Endodermal cell (in vitro differentiated cells): ENCODE measurements around the gene ADAMTSL4. TPM values are rescaled to one million over a fixed set of nuclear protein-coding genes. Genes with fewer than 3 reads are reported as not detected.

ENCODE experiments used
- DNase-seq: peaks from one replicate; pipeline ENCODE4 v3.0.0-alpha.2; 2017
- H3K27ac ChIP-seq: 2 replicates; pipeline ENCODE4 v1.5.1; 2013; ENCODE audit warnings: mild to moderate bottlenecking, low read depth, low read length, moderate library complexity
- H3K27me3 ChIP-seq: 2 replicates; pipeline ENCODE4 v1.6.1; 2013; ENCODE audit warnings: mild to moderate bottlenecking, low read length, moderate library complexity; ENCODE audit not compliant: insufficient read depth, control insufficient read depth, poor library complexity, severe bottlenecking
- H3K36me3 ChIP-seq: 2 replicates; pipeline ENCODE4 v1.7.0; 2013; ENCODE audit warnings: mild to moderate bottlenecking, low read length, moderate library complexity; ENCODE audit not compliant: control insufficient read depth, insufficient read depth
- H3K4me1 ChIP-seq: one replicate; pipeline ENCODE4 v1.7.0; 2013; ENCODE audit warnings: low read length; ENCODE audit not compliant: control insufficient read depth, insufficient read depth
- H3K4me3 ChIP-seq: 2 replicates; pipeline ENCODE4 v1.5.1; 2013; ENCODE audit warnings: mild to moderate bottlenecking, low read length, moderate library complexity
- H3K9ac ChIP-seq: 2 replicates; pipeline ENCODE4 v1.6.1; 2013; ENCODE audit warnings: mild to moderate bottlenecking, low read length, moderate library complexity; ENCODE audit not compliant: poor library complexity, severe bottlenecking; ENCODE audit errors: extremely low read depth
- H3K9me3 ChIP-seq: 2 replicates; pipeline ENCODE4 v1.6.1; 2013; ENCODE audit warnings: mild to moderate bottlenecking, low read length, moderate library complexity; ENCODE audit not compliant: control insufficient read depth
- H3K27ac Mint-ChIP-seq: 2 replicates; pipeline ENCODE4 v1.8.0; 2020; ENCODE audit warnings: mixed read lengths
- H3K27me3 Mint-ChIP-seq: 2 replicates; pipeline ENCODE4 v1.8.0; 2021; ENCODE audit warnings: mild to moderate bottlenecking, mixed read lengths; ENCODE audit not compliant: insufficient read depth
- H3K36me3 Mint-ChIP-seq: 2 replicates; pipeline ENCODE4 v1.8.0; 2020; ENCODE audit warnings: low read depth, mixed read lengths
- H3K4me1 Mint-ChIP-seq: 2 replicates; pipeline ENCODE4 v1.8.0; 2020; ENCODE audit warnings: mixed read lengths
- H3K4me3 Mint-ChIP-seq: 2 replicates; pipeline ENCODE4 v1.8.0; 2020; ENCODE audit warnings: mild to moderate bottlenecking, moderate library complexity, mixed read lengths
- H3K9me3 Mint-ChIP-seq: 2 replicates; pipeline ENCODE4 v1.8.0; 2020; ENCODE audit warnings: mild to moderate bottlenecking, mixed read lengths
- CTCF ChIP-seq: fragments of 200-600 bp; sonication (generic); conservative IDR thresholded peaks from 2 replicates; pipeline ENCODE4 v1.5.0; 2021; ENCODE audit warnings: antibody characterized with exemption, mild to moderate bottlenecking
- WGBS, 2 experiments: methylation state at CpG; one replicate each; pipeline versions ENCODE4 v1.1.5 to v1.1.7; 2013; ENCODE audit warnings: missing lambda C conversion rate in 2 of 2, mixed read lengths in 1 of 2; ENCODE audit not compliant: insufficient coverage in 1 of 2, insufficient read length in 1 of 2; 5-methylcytosine and 5-hydroxymethylcytosine counted together
- total RNA-seq, 2 donors: library from RNA; stranded (reverse); fragmentation: NEBNext Ultra II Directional in 1 of 2; extraction: Animal tissue kit (Norgen Biotek cat#: 25700) in 1 of 2; gene quantifications; 2 replicates in 1 of 2; 3 replicates in 1 of 2; pipeline ENCODE4 v1.2.1, GENCODE V29; 2021

Gene ADAMTSL4
- total RNA-seq, 2 donors from 2014 or later, result 3.7 to 3.9 TPM

- no peak overlapping the region for H3K4me3 ChIP-seq
- peaks cover 29% of the 10 kb centered on the region for H3K4me1 Mint-ChIP-seq
- H3K9ac ChIP-seq, result no peak overlapping the region
- no peak overlapping the region for H3K27ac Mint-ChIP-seq
- no peaks in the 10 kb centered on the region for H3K9me3 ChIP-seq
- H3K36me3 Mint-ChIP-seq, result peaks cover 7% of the 10 kb centered on the region
- H3K9me3 Mint-ChIP-seq, result no peaks in the 10 kb centered on the region
- peaks cover 2% of the 10 kb centered on the region for H3K4me1 ChIP-seq
- no peaks in the 10 kb centered on the region for H3K27me3 ChIP-seq
- no peaks in the 10 kb centered on the region for H3K27me3 Mint-ChIP-seq
- no peak for DNase-seq
- no peak overlapping the region for H3K27ac ChIP-seq
- no peak for TF ChIP-seq CTCF
- WGBS, 2 experiments, result 78 to 88% methylated on average over 1 to 2 of the region's 2 CpGs
- H3K36me3 ChIP-seq, result peaks cover 4% of the 10 kb centered on the region
- H3K4me3 Mint-ChIP-seq, result no peak overlapping the region
Measured at GRCh38 chr1:150512846-150513245, 36.4 kb upstream of the ADAMTSL4 start.

GRCh38 chr1:150513351-150513791, 35.8 kb upstream of the ADAMTSL4 start:
- no peak overlapping the region for H3K9ac ChIP-seq
- 84 to 90% methylated on average over 5 to 7 of the region's 7 CpGs for WGBS, 2 experiments
- H3K4me3 Mint-ChIP-seq, result no peak overlapping the region
- no peaks in the 10 kb centered on the region for H3K27me3 Mint-ChIP-seq
- H3K36me3 Mint-ChIP-seq, result peaks cover 7% of the 10 kb centered on the region
- H3K4me1 ChIP-seq, result no peaks in the 10 kb centered on the region
- no peaks in the 10 kb centered on the region for H3K36me3 ChIP-seq
- no peak overlapping the region for H3K27ac Mint-ChIP-seq
- H3K9me3 ChIP-seq, result no peaks in the 10 kb centered on the region
- no peaks in the 10 kb centered on the region for H3K27me3 ChIP-seq
- no peak for DNase-seq
- H3K9me3 Mint-ChIP-seq, result no peaks in the 10 kb centered on the region
- peaks cover 24% of the 10 kb centered on the region for H3K4me1 Mint-ChIP-seq
- no peak for TF ChIP-seq CTCF
- no peak overlapping the region for H3K27ac ChIP-seq
- no peak overlapping the region for H3K4me3 ChIP-seq

GRCh38 chr1:150514260-150514659, 34.9 kb upstream of the ADAMTSL4 start:
- peak overlapping the region; percentile 86 for H3K4me3 Mint-ChIP-seq
- peaks cover 22% of the 10 kb centered on the region for H3K4me1 Mint-ChIP-seq
- no peaks in the 10 kb centered on the region for H3K36me3 ChIP-seq
- no peaks in the 10 kb centered on the region for H3K27me3 ChIP-seq
- no peaks in the 10 kb centered on the region for H3K9me3 Mint-ChIP-seq
- H3K27ac ChIP-seq, result no peak overlapping the region
- no peak overlapping the region for H3K27ac Mint-ChIP-seq
- peaks cover 7% of the 10 kb centered on the region for H3K36me3 Mint-ChIP-seq
- no peak for DNase-seq
- H3K27me3 Mint-ChIP-seq, result no peaks in the 10 kb centered on the region
- H3K9ac ChIP-seq, result no peak overlapping the region
- no peak overlapping the region for H3K4me3 ChIP-seq
- no peaks in the 10 kb centered on the region for H3K4me1 ChIP-seq
- TF ChIP-seq CTCF, result no peak
- 96 to 97% methylated on average over 6 to 9 of the region's 9 CpGs for WGBS, 2 experiments
- H3K9me3 ChIP-seq, result no peaks in the 10 kb centered on the region
